Measurements from ENCODE around the gene DPH1.

The DPH1 gene

DNA sequence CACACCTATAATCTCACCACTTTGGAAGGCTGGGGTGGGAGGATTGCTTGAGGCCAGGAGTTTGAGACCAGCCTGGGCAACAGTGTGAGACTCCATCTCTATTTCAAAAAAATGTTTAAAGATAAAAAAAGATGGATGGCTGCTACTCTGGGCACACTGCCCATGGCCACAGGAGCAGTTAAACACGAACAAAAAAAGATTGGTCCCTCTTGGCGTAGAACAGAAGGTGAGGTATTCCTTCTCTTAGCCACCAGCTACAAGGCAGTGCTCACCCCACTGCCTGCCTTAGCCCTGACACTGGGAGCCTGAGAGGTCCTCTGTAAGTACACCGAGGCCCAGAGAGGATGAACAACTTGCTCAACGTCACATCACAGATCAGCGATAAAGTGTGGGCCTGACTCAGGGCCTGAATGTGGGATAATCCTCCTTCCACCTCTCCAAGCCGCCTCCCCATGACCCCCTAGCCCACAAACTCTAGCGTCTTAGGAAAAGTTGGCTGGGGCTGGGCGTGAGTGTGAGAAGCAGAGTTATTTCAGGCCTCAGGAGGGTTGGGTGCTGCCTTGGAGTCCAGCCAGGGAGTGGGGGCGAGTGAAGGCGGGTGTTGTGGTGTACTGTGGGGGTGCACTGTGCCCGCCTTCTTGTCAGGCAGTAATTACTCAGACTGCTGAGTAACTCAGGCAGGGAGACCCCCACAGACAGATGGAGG lies 2.3 kb upstream of the DPH1 start:
- ATAC-seq, result no peak
- TF ChIP-seq ZNF70 (CRISPR knock-in tag; IDR thresholded peaks at IDR 0.05), result no peak
- TF ChIP-seq TOX (CRISPR knock-in tag; IDR thresholded peaks at IDR 0.05; ENCODE audit: borderline replicate concordance), result no peak
- TF ChIP-seq RARB (CRISPR knock-in tag; IDR thresholded peaks at IDR 0.05), result no peak
- no peak for TF ChIP-seq SNAI2 (CRISPR knock-in tag; IDR thresholded peaks at IDR 0.05)
- TF ChIP-seq TCF4 (CRISPR knock-in tag; IDR thresholded peaks at IDR 0.05; ENCODE audit: borderline replicate concordance), result no peak
- TF ChIP-seq CSDC2 (CRISPR knock-in tag; IDR thresholded peaks at IDR 0.05), result no peak
- TF ChIP-seq ZFP30 (CRISPR knock-in tag; IDR thresholded peaks at IDR 0.05), result no peak
- TF ChIP-seq ZC3H10 (CRISPR knock-in tag; IDR thresholded peaks at IDR 0.05), result no peak
- no peak for TF ChIP-seq ZNF565 (CRISPR knock-in tag; conservative IDR thresholded peaks at IDR 0.05; ENCODE audit: low read depth)
- TF ChIP-seq, protein P1, sequence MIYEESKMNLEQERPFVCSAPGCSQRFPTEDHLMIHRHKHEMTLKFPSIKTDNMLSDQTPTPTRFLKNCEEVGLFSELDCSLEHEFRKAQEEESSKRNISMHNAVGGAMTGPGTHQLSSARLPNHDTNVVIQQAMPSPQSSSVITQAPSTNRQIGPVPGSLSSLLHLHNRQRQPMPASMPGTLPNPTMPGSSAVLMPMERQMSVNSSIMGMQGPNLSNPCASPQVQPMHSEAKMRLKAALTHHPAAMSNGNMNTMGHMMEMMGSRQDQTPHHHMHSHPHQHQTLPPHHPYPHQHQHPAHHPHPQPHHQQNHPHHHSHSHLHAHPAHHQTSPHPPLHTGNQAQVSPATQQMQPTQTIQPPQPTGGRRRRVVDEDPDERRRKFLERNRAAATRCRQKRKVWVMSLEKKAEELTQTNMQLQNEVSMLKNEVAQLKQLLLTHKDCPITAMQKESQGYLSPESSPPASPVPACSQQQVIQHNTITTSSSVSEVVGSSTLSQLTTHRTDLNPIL (CRISPR knock-in tag; IDR thresholded peaks at IDR 0.05; ENCODE audit: low read depth), result no peak
- TF ChIP-seq ZNF8 (CRISPR knock-in tag; IDR thresholded peaks at IDR 0.05), result no peak

DNA sequence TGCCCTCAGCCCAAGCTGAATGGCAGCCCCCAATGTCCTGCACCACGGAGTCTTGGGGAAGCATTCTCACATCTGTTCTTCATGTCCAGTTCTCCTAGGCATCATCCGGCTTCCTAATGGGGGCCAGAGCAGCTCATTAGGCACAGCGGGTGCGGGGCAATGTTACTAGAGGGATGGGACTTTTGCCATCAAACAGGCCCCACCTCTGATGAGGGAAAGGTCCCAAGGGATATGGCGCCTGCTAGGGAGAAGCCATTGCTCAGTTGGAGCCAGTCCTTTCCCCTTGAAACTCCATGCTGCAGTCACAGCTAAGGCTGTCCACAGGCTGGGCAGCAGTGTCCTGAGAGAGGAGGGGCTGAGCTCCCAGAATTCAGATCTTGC lies 1.7 kb upstream of the DPH1 start:
- TF ChIP-seq ZFP3 (CRISPR knock-in tag; IDR thresholded peaks at IDR 0.05) (no peak), BACH2 (CRISPR knock-in tag; IDR thresholded peaks at IDR 0.05; ENCODE audit: borderline replicate concordance) (no peak), SNAI2 (CRISPR knock-in tag; IDR thresholded peaks at IDR 0.05) (no peak)
- TF ChIP-seq, protein P2, sequence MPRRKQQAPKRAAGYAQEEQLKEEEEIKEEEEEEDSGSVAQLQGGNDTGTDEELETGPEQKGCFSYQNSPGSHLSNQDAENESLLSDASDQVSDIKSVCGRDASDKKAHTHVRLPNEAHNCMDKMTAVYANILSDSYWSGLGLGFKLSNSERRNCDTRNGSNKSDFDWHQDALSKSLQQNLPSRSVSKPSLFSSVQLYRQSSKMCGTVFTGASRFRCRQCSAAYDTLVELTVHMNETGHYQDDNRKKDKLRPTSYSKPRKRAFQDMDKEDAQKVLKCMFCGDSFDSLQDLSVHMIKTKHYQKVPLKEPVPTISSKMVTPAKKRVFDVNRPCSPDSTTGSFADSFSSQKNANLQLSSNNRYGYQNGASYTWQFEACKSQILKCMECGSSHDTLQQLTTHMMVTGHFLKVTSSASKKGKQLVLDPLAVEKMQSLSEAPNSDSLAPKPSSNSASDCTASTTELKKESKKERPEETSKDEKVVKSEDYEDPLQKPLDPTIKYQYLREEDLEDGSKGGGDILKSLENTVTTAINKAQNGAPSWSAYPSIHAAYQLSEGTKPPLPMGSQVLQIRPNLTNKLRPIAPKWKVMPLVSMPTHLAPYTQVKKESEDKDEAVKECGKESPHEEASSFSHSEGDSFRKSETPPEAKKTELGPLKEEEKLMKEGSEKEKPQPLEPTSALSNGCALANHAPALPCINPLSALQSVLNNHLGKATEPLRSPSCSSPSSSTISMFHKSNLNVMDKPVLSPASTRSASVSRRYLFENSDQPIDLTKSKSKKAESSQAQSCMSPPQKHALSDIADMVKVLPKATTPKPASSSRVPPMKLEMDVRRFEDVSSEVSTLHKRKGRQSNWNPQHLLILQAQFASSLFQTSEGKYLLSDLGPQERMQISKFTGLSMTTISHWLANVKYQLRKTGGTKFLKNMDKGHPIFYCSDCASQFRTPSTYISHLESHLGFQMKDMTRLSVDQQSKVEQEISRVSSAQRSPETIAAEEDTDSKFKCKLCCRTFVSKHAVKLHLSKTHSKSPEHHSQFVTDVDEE (CRISPR knock-in tag; IDR thresholded peaks at IDR 0.05), result no peak
- no peak for ATAC-seq

DNA sequence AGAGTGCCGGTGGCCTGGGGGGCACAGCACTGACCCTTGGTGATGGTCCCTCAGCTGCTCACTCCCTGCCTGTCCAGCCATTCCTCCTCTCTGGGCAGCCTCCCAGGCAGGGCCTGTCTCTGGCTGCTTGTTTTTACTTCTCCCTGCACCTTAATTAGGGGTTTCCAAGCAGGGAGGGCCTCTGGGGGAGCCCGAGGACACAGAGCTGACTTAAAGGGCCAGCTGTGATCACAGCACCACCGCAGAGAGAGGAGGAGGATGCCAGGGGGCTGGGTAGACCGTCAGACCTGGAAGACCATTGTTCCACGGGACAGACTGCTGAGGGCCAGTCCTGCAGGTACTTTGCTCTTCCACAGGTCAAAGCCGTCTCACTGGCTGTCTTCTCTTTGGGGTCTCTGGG lies 1.2 kb upstream of the DPH1 start:
- TF ChIP-seq CSDC2 (CRISPR knock-in tag; IDR thresholded peaks at IDR 0.05), result no peak
- TF ChIP-seq ZNF8 (CRISPR knock-in tag; IDR thresholded peaks at IDR 0.05), result no peak
- no peak for TF ChIP-seq ESRRG (CRISPR knock-in tag; IDR thresholded peaks at IDR 0.05)
- no peak for TF ChIP-seq BACH2 (CRISPR knock-in tag; IDR thresholded peaks at IDR 0.05; ENCODE audit: borderline replicate concordance)
- ATAC-seq, result no peak

DNA sequence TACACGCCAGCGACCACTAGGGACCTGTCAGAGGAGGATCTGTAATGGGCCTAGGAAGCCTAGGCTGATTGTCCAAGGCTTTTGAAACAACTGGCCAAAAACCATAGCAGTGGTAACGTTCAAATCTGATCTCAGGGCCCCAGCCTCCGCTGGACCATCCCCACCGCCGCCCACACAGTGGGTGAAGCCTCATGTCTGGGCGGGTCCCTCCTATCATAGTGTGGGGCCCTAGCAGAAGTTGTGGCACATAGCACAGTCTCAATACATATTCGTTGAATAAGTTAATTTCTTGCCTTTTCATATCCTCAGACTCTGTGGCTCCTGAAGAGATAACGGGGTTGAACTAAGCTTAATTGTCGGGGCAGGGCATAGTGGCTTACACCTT lies 818 bp downstream of the DPH1 start:
- no peak for ATAC-seq

More for the DNA sequence above, 818 bp downstream of the DPH1 start:
- TF ChIP-seq, protein P2 (CRISPR knock-in tag; IDR thresholded peaks at IDR 0.05), result no peak
- no peak for TF ChIP-seq GLIS3 (CRISPR knock-in tag; IDR thresholded peaks at IDR 0.05)
- TF ChIP-seq ZNF565 (CRISPR knock-in tag; conservative IDR thresholded peaks at IDR 0.05; ENCODE audit: low read depth), result no peak
- TF ChIP-seq ZNF70 (CRISPR knock-in tag; IDR thresholded peaks at IDR 0.05), result no peak
- no peak for TF ChIP-seq ARNTL (CRISPR knock-in tag; IDR thresholded peaks at IDR 0.05; ENCODE audit: borderline replicate concordance, low read depth)
- no peak for TF ChIP-seq ISL1 (CRISPR knock-in tag; IDR thresholded peaks at IDR 0.05)
- TF ChIP-seq, protein P3, sequence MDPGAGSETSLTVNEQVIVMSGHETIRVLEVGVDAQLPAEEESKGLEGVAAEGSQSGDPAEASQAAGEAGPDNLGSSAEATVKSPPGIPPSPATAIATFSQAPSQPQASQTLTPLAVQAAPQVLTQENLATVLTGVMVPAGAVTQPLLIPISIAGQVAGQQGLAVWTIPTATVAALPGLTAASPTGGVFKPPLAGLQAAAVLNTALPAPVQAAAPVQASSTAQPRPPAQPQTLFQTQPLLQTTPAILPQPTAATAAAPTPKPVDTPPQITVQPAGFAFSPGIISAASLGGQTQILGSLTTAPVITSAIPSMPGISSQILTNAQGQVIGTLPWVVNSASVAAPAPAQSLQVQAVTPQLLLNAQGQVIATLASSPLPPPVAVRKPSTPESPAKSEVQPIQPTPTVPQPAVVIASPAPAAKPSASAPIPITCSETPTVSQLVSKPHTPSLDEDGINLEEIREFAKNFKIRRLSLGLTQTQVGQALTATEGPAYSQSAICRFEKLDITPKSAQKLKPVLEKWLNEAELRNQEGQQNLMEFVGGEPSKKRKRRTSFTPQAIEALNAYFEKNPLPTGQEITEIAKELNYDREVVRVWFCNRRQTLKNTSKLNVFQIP (CRISPR knock-in tag; IDR thresholded peaks at IDR 0.05; ENCODE audit: borderline replicate concordance, low read depth), result no peak
- TF ChIP-seq, protein P4, sequence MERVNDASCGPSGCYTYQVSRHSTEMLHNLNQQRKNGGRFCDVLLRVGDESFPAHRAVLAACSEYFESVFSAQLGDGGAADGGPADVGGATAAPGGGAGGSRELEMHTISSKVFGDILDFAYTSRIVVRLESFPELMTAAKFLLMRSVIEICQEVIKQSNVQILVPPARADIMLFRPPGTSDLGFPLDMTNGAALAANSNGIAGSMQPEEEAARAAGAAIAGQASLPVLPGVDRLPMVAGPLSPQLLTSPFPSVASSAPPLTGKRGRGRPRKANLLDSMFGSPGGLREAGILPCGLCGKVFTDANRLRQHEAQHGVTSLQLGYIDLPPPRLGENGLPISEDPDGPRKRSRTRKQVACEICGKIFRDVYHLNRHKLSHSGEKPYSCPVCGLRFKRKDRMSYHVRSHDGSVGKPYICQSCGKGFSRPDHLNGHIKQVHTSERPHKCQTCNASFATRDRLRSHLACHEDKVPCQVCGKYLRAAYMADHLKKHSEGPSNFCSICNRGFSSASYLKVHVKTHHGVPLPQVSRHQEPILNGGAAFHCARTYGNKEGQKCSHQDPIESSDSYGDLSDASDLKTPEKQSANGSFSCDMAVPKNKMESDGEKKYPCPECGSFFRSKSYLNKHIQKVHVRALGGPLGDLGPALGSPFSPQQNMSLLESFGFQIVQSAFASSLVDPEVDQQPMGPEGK (CRISPR knock-in tag; IDR thresholded peaks at IDR 0.05; ENCODE audit: borderline replicate concordance), result no peak
- TF ChIP-seq, protein P5, sequence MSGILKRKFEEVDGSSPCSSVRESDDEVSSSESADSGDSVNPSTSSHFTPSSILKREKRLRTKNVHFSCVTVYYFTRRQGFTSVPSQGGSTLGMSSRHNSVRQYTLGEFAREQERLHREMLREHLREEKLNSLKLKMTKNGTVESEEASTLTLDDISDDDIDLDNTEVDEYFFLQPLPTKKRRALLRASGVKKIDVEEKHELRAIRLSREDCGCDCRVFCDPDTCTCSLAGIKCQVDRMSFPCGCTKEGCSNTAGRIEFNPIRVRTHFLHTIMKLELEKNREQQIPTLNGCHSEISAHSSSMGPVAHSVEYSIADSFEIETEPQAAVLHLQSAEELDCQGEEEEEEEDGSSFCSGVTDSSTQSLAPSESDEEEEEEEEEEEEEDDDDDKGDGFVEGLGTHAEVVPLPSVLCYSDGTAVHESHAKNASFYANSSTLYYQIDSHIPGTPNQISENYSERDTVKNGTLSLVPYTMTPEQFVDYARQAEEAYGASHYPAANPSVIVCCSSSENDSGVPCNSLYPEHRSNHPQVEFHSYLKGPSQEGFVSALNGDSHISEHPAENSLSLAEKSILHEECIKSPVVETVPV (CRISPR knock-in tag; IDR thresholded peaks at IDR 0.05), result no peak
- TF ChIP-seq PPARA (CRISPR knock-in tag; IDR thresholded peaks at IDR 0.05; ENCODE audit: borderline replicate concordance), result no peak
- no peak for TF ChIP-seq OSR1 (CRISPR knock-in tag; IDR thresholded peaks at IDR 0.05)
- no peak for TF ChIP-seq ZFP3 (CRISPR knock-in tag; IDR thresholded peaks at IDR 0.05)
- no peak for TF ChIP-seq SNAI2 (CRISPR knock-in tag; IDR thresholded peaks at IDR 0.05)
- no peak for TF ChIP-seq ZC3H10 (CRISPR knock-in tag; IDR thresholded peaks at IDR 0.05)
- no peak for TF ChIP-seq TOX (CRISPR knock-in tag; IDR thresholded peaks at IDR 0.05; ENCODE audit: borderline replicate concordance)
- no peak for TF ChIP-seq CSDC2 (CRISPR knock-in tag; IDR thresholded peaks at IDR 0.05)
